Erythroblast (primary cell): ENCODE data around the gene HOXB5.

ENCODE experiments used
- GATA1 ChIP-seq: IDR thresholded peaks from 2 replicates; pipeline ENCODE4 v1.6.1; 2011; ENCODE audit warnings: low read depth, mild to moderate bottlenecking, control low read depth, low read length, moderate library complexity
- POLR2A ChIP-seq: IDR thresholded peaks from 2 replicates; pipeline ENCODE4 v1.6.1; 2011; ENCODE audit warnings: mild to moderate bottlenecking, low read length

- TF ChIP-seq POLR2A = no peak
- TF ChIP-seq GATA1 = no peak
Observed at GRCh38 chr17:48588528-48588927, 5.1 kb downstream of the HOXB5 start.
